HepG2 (cell line): Measurements from ENCODE around the gene SGIP1. TPM values are rescaled to one million over a fixed set of nuclear protein-coding genes. Genes with fewer than 3 reads are reported as not detected.
"Not testable (repeated sequence)": the region's sequence is repeated elsewhere in the genome, so short reads cannot be mapped to it uniquely, and the experiment has no call there.

Source experiments
- ATAC-seq: fragments of 200-7000 bp; cut with Tn5 transposase; 3 replicates; pipeline ENCODE4 v1.9.1; 2020; ENCODE audit warnings: mild to moderate bottlenecking, moderate library complexity
- BruUV-seq: library from RNA; stranded (reverse); fragments of 400-500 nt; replicated peaks from 2 replicates; lab custom pipeline; 2021; lab: Mats Ljungman, UMichigan
- CTCF ChIA-PET: fragments of 300-600 bp; formaldehyde crosslinking; extraction: SDS; loops from one replicate; lab custom pipeline; 2021; ENCODE audit warnings: low total read pairs, inconsistent platforms, low intra/inter-chr PET ratio; lab: Yijun Ruan, JAX
- POLR2A ChIA-PET: fragments of 350-600 bp; sonication (Branson Sonifier 250); formaldehyde crosslinking; loops from one replicate; lab custom pipeline; 2020; ENCODE audit warnings: antibody characterized with exemption, inconsistent platforms; lab: Yijun Ruan, JAX
- DNase-seq: peaks from one replicate; pipeline ENCODE4 v3.0.0-alpha.2; 2015; ENCODE audit warnings: low spot score
- FAIRE-seq: peaks from 3 replicates; lab custom pipeline; 2011; peaks lifted over from hg19 to GRCh38; lab: Jason Lieb, UNC
- H2AFZ ChIP-seq: one replicate; pipeline ENCODE4 v1.6.1; 2011; ENCODE audit warnings: low read length, inconsistent platforms
- H3K27ac ChIP-seq: fragments of 300-600 bp; 3 replicates; pipeline ENCODE4 v1.8.0; 2011; ENCODE audit warnings: mixed run types, mild to moderate bottlenecking, mixed read lengths, low read length, inconsistent platforms; ENCODE audit not compliant: insufficient read depth; ENCODE audit errors: extremely low read length
- H3K27me3 ChIP-seq, 2 experiments: fragments of 200-600 bp in 1 of 2; 2 replicates in 1 of 2; 3 replicates in 1 of 2; pipeline versions ENCODE4 v1.6.0 to v1.8.0; 2011; ENCODE audit warnings: low read length in 2 of 2, mild to moderate bottlenecking in 2 of 2, moderate library complexity in 2 of 2, inconsistent platforms in 1 of 2; ENCODE audit not compliant: insufficient read depth in 2 of 2, control insufficient read depth in 1 of 2
- H3K36me3 ChIP-seq, 2 experiments: fragments of 200-600 bp in 1 of 2; replicated peaks in 1 of 2; 2 replicates in 1 of 2; 3 replicates in 1 of 2; pipeline versions ENCODE4 v1.5.1 to v1.8.0; 2011; ENCODE audit warnings: low read length in 2 of 2, inconsistent platforms in 1 of 2; ENCODE audit not compliant: insufficient read depth in 2 of 2, control insufficient read depth in 1 of 2
- H3K4me1 ChIP-seq: 2 replicates; pipeline ENCODE4 v1.5.1; 2012; ENCODE audit warnings: low read length, inconsistent platforms; ENCODE audit not compliant: insufficient read depth
- H3K4me2 ChIP-seq: 2 replicates; pipeline ENCODE4 v1.6.0; 2011; ENCODE audit warnings: low read depth, low read length, inconsistent platforms
- H3K4me3 ChIP-seq, 3 experiments: fragments of 200-600 bp in 1 of 3; sonication (generic), shearing (Covaris generic) in 1 of 3; replicated peaks in 1 of 3; 2 replicates each; pipeline ENCODE4 v1.5.1; 2011 to 2016; ENCODE audit warnings: low read length in 3 of 3, inconsistent platforms in 2 of 3, low read depth in 2 of 3, mild to moderate bottlenecking in 2 of 3, control low read depth in 1 of 3, mixed read lengths in 1 of 3; ENCODE audit not compliant: insufficient read depth in 1 of 3
- H3K79me2 ChIP-seq: one replicate; pipeline ENCODE4 v1.6.1; 2011; ENCODE audit warnings: low read length, inconsistent platforms; ENCODE audit not compliant: insufficient read depth
- H3K9ac ChIP-seq: 2 replicates; pipeline ENCODE4 v1.6.0; 2011; ENCODE audit warnings: mild to moderate bottlenecking, low read depth, low read length, inconsistent platforms; ENCODE audit not compliant: insufficient read depth
- H3K9me3 ChIP-seq: 2 replicates; pipeline ENCODE4 v1.5.1; 2012; ENCODE audit warnings: mild to moderate bottlenecking, low read length
- H4K20me1 ChIP-seq: 2 replicates; pipeline ENCODE4 v1.6.0; 2011; ENCODE audit warnings: inconsistent platforms, mild to moderate bottlenecking, low read length, moderate library complexity; ENCODE audit not compliant: insufficient read depth
- NR2C2 ChIP-seq: sonication (generic); formaldehyde crosslinking; IDR thresholded peaks from 2 replicates; pipeline ENCODE4 v1.4.0; 2020; ENCODE audit warnings: missing genetic modification reagents, mild to moderate bottlenecking, moderate library complexity, borderline replicate concordance
- RARG ChIP-seq: sonication (generic); formaldehyde crosslinking; IDR thresholded peaks from 2 replicates; pipeline ENCODE4 v1.4.0; 2020; ENCODE audit warnings: low read depth, mild to moderate bottlenecking, missing genetic modification reagents
- WGBS: methylation state at CpG from one replicate; pipeline ENCODE4 v1.1.6; 2017; ENCODE audit warnings: low lambda C conversion rate; 5-methylcytosine and 5-hydroxymethylcytosine counted together
- in situ Hi-C: cut with HindIII; loops from 2 replicates; pipeline ENCODE4 v1.10.0; 2017; ENCODE audit warnings: low pct_unique_long_range_greater_than_20kb; ENCODE audit not compliant: extremely low pct_ligation_motif_present
- intact Hi-C: fragments of 100-400 bp; cut with micrococcal nuclease; formaldehyde crosslinking; loops from one replicate; pipeline ENCODE4 v1.10.0; 2022; ENCODE audit not compliant: unreplicated experiment
- polyA plus RNA-seq, 8 experiments: library from polyadenylated mRNA; depleted of rRNA in 3 of 8; stranded (reverse) in 7 of 8; unstranded in 1 of 8; fragments of >200 nt; fragmentation: Illumina TruSeq in 4 of 8; extraction: Trizol in 4 of 8; gene quantifications; 2 replicates each; pipeline versions ENCODE4 v1.2.1 to v1.2.3, GENCODE V29; 2011 to 2016; ENCODE audit warnings: low read depth in 4 of 8, missing spikeins in 1 of 8, mixed read lengths in 1 of 8; ENCODE audit not compliant: insufficient read depth in 1 of 8
- total RNA-seq, 5 experiments: library from RNA; depleted of rRNA; stranded (reverse); fragments of >200 nt; fragmentation: Illumina TruSeq; extraction: Trizol; gene quantifications; 2 replicates each; pipeline ENCODE4 v1.2.3, GENCODE V29; 2016; ENCODE audit warnings: low read depth in 1 of 5

SGIP1 gene
- total and polyA plus RNA-seq, 2 of the 13 experiments (the other 11 are each of a cell fraction or from before 2014, with no cell fraction given), result not detected

- WGBS, result 0% methylated on average over 2 of the region's 2 CpGs
- in situ Hi-C loops, result loop anchor here (10.0 to 25.0 kb wide), 2 partner anchors 463 to 766 kb away; no protein-coding TSS in a partner anchor
- FAIRE-seq, result no peak
These were observed 194.1 kb downstream of the SGIP1 start for GRCh38 chr1:66728021-66728420.

GRCh38 chr1:66728716-66729115 is 194.8 kb downstream of the SGIP1 start:
- H3K36me3 ChIP-seq, POLR2A ChIA-PET, H3K4me1 ChIP-seq, H3K4me2 ChIP-seq, H4K20me1 ChIP-seq, H3K79me2 ChIP-seq, H3K27me3 ChIP-seq, CTCF ChIA-PET, H2AFZ ChIP-seq, H3K9ac ChIP-seq, DNase-seq, ATAC-seq, H3K27ac ChIP-seq, BruUV-seq, H3K9me3 ChIP-seq, FAIRE-seq, H3K4me3 ChIP-seq: not testable (repeated sequence)
- intact Hi-C loops (loop anchor here (5.0 kb wide), 1 partner anchor 226 kb away; no protein-coding TSS in a partner anchor), in situ Hi-C loops (loop anchor here (10.0 to 25.0 kb wide), 2 partner anchors 464 to 766 kb away; no protein-coding TSS in a partner anchor)

More at GRCh38 chr1:66728021-66728420, 194.1 kb downstream of the SGIP1 start:
- Histone ChIP-seq H3K4me2 (no peak overlapping the region), H3K9ac (no peak overlapping the region), H4K20me1 (no peaks in the 10 kb centered on the region; the same call in 1 of the 2 replicates), H3K27me3 (no peaks in the 10 kb centered on the region), H3K27ac (no peak overlapping the region), H3K9me3 (no peaks in the 10 kb centered on the region), H3K4me1 (no peaks in the 10 kb centered on the region), H2AFZ (no peak overlapping the region), H3K79me2 (no peaks in the 10 kb centered on the region), H3K36me3 (no peaks in the 10 kb centered on the region), H3K4me3 (no peak overlapping the region)
- CTCF ChIA-PET, result no interaction called here
- POLR2A ChIA-PET, result no interaction called here
- no peak for DNase-seq
- BruUV-seq, result no TSS peak
- no peak for ATAC-seq
- intact Hi-C loops, result loop anchor here (5.0 kb wide), 1 partner anchor 226 kb away; no protein-coding TSS in a partner anchor
- TF ChIP-seq RARG (CRISPR knock-in tag) (no peak), NR2C2 (no peak)
